BE2C (cell line): ENCODE data around the gene CNTROB.

Experiments used
- DNase-seq: peaks from one replicate; pipeline ENCODE4 v3.0.0-alpha.2; 2020
- H3K27me3 ChIP-seq: fragments of 250-450 bp; sonication (Bioruptor Pico); 2 replicates; pipeline ENCODE4 v1.5.1; 2020; ENCODE audit warnings: mild to moderate bottlenecking
- H3K36me3 ChIP-seq: fragments of 250-450 bp; sonication (Bioruptor Pico); 2 replicates; pipeline ENCODE4 v1.5.1; 2020; ENCODE audit warnings: mild to moderate bottlenecking
- H3K4me1 ChIP-seq: fragments of 250-450 bp; sonication (Bioruptor Pico); 2 replicates; pipeline ENCODE4 v1.5.1; 2020
- H3K4me3 ChIP-seq: 2 replicates; pipeline ENCODE4 v1.5.1; 2011; ENCODE audit warnings: low read depth, low read length
- H3K9me3 ChIP-seq: fragments of 250-450 bp; sonication (Bioruptor Pico); 2 replicates; pipeline ENCODE4 v1.5.1; 2020
- TF ChIP-seq, protein P1 (sequence below): IDR thresholded peaks from 2 replicates; pipeline ENCODE4 v1.5.1; 2012; ENCODE audit warnings: mild to moderate bottlenecking, low read depth, low read length

The CNTROB gene

GRCh38 chr17:7932483-7932891, 481 bp downstream of the CNTROB start:
- Histone ChIP-seq H3K9me3 (no peaks in the 10 kb centered on the region), H3K4me1 (no peaks in the 10 kb centered on the region), H3K36me3 (no peaks in the 10 kb centered on the region), H3K27me3 (no peaks in the 10 kb centered on the region), H3K4me3 (peak overlapping the region; percentile 82)
- TF ChIP-seq, protein P1, sequence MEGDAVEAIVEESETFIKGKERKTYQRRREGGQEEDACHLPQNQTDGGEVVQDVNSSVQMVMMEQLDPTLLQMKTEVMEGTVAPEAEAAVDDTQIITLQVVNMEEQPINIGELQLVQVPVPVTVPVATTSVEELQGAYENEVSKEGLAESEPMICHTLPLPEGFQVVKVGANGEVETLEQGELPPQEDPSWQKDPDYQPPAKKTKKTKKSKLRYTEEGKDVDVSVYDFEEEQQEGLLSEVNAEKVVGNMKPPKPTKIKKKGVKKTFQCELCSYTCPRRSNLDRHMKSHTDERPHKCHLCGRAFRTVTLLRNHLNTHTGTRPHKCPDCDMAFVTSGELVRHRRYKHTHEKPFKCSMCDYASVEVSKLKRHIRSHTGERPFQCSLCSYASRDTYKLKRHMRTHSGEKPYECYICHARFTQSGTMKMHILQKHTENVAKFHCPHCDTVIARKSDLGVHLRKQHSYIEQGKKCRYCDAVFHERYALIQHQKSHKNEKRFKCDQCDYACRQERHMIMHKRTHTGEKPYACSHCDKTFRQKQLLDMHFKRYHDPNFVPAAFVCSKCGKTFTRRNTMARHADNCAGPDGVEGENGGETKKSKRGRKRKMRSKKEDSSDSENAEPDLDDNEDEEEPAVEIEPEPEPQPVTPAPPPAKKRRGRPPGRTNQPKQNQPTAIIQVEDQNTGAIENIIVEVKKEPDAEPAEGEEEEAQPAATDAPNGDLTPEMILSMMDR, result no peak
- no peak for DNase-seq

GRCh38 chr17:7932949-7933348, 943 bp downstream of the CNTROB start:
- peak; percentile 25 for DNase-seq
- Histone ChIP-seq H3K27me3 (no peaks in the 10 kb centered on the region), H3K36me3 (no peaks in the 10 kb centered on the region), H3K4me3 (peak overlapping the region; percentile 82), H3K9me3 (no peaks in the 10 kb centered on the region), H3K4me1 (no peaks in the 10 kb centered on the region)
- TF ChIP-seq, protein P1, result no peak

DNA sequence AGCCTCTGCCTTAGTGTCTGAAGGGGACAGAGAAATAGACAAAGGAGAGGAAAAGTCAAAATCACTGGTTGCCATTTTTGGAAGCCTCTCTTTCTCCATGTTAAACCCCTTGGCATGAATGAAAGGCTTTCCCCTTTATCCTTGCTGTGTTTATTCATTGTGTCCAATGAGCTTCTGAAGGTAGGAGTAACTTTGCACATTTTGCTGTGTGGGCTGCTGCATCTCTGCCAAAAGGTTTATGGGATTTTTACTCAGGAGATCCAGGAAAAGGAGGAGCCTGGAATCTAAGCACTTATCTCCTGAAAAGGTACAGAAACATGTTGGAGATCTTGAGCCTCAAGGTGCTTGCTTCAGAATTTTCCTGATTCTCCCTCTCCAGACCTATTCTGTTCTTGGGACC, 3.9 kb downstream of the CNTROB start:
- no peak overlapping the region for H3K4me3 ChIP-seq
- no peaks in the 10 kb centered on the region for H3K27me3 ChIP-seq
- H3K36me3 ChIP-seq, result no peaks in the 10 kb centered on the region
- no peaks in the 10 kb centered on the region for H3K4me1 ChIP-seq
- H3K9me3 ChIP-seq, result no peaks in the 10 kb centered on the region
- no peak for DNase-seq
- TF ChIP-seq, protein P1, result no peak

GRCh38 chr17:7940034-7940433, 8.0 kb downstream of the CNTROB start:
- H3K9me3 ChIP-seq, result no peaks in the 10 kb centered on the region
- peaks cover 3% of the 10 kb centered on the region for H3K36me3 ChIP-seq
- DNase-seq, result no peak
- no peak overlapping the region for H3K4me3 ChIP-seq
- H3K27me3 ChIP-seq, result no peaks in the 10 kb centered on the region
- TF ChIP-seq, protein P1, result no peak
- no peaks in the 10 kb centered on the region for H3K4me1 ChIP-seq

DNA sequence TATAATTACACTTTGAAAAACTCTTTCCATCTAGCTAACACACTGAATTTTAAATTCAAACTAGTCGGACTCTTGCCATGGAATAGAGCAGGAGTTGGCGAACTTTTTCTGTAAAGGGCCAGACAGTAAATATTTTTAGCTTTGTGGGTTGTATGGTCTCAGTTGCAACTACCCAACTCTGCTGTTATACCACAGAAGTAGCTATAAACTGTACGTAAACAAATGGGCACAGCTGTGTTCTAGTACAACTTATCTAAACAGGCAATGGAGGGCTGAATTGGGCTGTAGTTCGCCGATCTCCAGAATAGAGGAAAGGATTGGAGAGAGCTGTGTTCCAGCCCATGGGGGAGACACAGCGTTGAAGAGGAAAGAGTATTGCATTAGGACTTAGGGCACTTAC, 8.7 kb downstream of the CNTROB start:
- Histone ChIP-seq H3K27me3 (no peaks in the 10 kb centered on the region), H3K4me1 (no peaks in the 10 kb centered on the region), H3K4me3 (no peak overlapping the region), H3K9me3 (no peaks in the 10 kb centered on the region), H3K36me3 (peaks cover 3% of the 10 kb centered on the region)
- TF ChIP-seq, protein P1, result no peak
- DNase-seq, result no peak

DNA sequence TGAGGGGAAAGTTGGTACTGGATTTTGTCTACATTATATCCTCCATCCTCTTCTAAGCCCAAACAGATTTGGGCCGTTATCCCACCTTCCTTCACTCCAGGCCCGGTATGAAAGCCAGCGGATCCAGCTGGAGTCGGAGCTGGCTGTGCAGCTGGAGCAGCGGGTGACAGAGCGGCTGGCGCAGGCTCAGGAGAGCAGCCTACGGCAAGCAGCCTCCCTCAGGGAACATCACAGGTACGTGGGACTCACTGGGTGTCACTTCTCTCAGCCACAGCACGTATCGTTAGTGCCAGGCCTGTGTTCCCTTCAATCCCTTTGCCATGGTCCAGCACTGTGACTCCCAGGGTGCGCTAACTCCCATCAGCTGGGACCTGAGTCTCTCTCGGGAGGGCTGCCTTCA, 11.3 kb downstream of the CNTROB start:
- Histone ChIP-seq H3K36me3 (peaks cover 3% of the 10 kb centered on the region), H3K4me1 (no peaks in the 10 kb centered on the region), H3K4me3 (no peak overlapping the region), H3K27me3 (no peaks in the 10 kb centered on the region), H3K9me3 (no peaks in the 10 kb centered on the region)
- DNase-seq, result no peak
- TF ChIP-seq, protein P1, result no peak
